K562 (cell line): Measurements from ENCODE around the gene TMEM209. TPM values are rescaled to one million over a fixed set of nuclear protein-coding genes. Genes with fewer than 3 reads are reported as not detected.

ENCODE experiments used
- AFF4 ChIP-seq: sonication (generic); formaldehyde crosslinking; IDR thresholded peaks from 2 replicates; pipeline ENCODE4 v1.8.0; 2023; ENCODE audit warnings: mild to moderate bottlenecking, missing genetic modification reagents
- CBX5 ChIP-seq: IDR thresholded peaks from 2 replicates; pipeline ENCODE4 v1.6.1; 2014; ENCODE audit warnings: low read depth, borderline replicate concordance
- CREB3 ChIP-seq: fragments of 450-650 bp; conservative IDR thresholded peaks from 2 replicates; pipeline ENCODE4 v1.6.1; 2016; ENCODE audit warnings: missing genetic modification characterization, low read depth, mild to moderate bottlenecking, missing compliant biosample characterization, moderate library complexity
- DACH1 ChIP-seq: fragments of 450-650 bp; IDR thresholded peaks from 2 replicates; pipeline ENCODE4 v1.6.1; 2018; ENCODE audit not compliant: partially characterized antibody
- ETV5 ChIP-seq: sonication (generic); formaldehyde crosslinking; IDR thresholded peaks from 2 replicates; pipeline ENCODE4 v1.4.0; 2020; ENCODE audit warnings: low read depth, mild to moderate bottlenecking, missing genetic modification reagents
- FOXK1 ChIP-seq: sonication (generic); formaldehyde crosslinking; IDR thresholded peaks from 2 replicates; pipeline ENCODE4 v1.8.0; 2022; ENCODE audit warnings: missing genetic modification reagents, mild to moderate bottlenecking, borderline replicate concordance
- FOXP1 ChIP-seq: sonication (generic); formaldehyde crosslinking; IDR thresholded peaks from 2 replicates; pipeline ENCODE4 v1.8.0; 2022; ENCODE audit warnings: mild to moderate bottlenecking, missing genetic modification reagents
- ILF3 ChIP-seq: fragments of 450-650 bp; IDR thresholded peaks from 2 replicates; pipeline ENCODE4 v1.6.1; 2018; ENCODE audit warnings: antibody characterized with exemption, mild to moderate bottlenecking, moderate library complexity, borderline replicate concordance
- NEUROD1 ChIP-seq: fragments of 150-350 bp; IDR thresholded peaks from 2 replicates; pipeline ENCODE4 v1.6.1; 2014; ENCODE audit warnings: borderline replicate concordance, low read length, low read depth; ENCODE audit not compliant: partially characterized antibody
- SUPT5H ChIP-seq: fragments of 450-650 bp; IDR thresholded peaks from 2 replicates; pipeline ENCODE4 v1.6.1; 2016
- U2AF1 ChIP-seq: fragments of 200-400 bp; formaldehyde crosslinking; optimal IDR thresholded peaks from 2 replicates; pipeline ENCODE3; 2017; ENCODE audit warnings: mild to moderate bottlenecking, low read depth, low read length, moderate library complexity
- ZBTB43 ChIP-seq: sonication (generic); formaldehyde crosslinking; IDR thresholded peaks from 2 replicates; pipeline ENCODE4 v1.8.0; 2023; ENCODE audit warnings: mild to moderate bottlenecking, missing genetic modification reagents
- ZNF197 ChIP-seq: fragments of 200-800 bp; sonication (Bioruptor generic); IDR thresholded peaks from 2 replicates; pipeline ENCODE4 v1.6.1; 2016; ENCODE audit warnings: low read depth, missing genetic modification characterization, missing compliant biosample characterization
- ZNF280B ChIP-seq: fragments of 250-450 bp; sonication (Bioruptor Pico); IDR thresholded peaks from 2 replicates; pipeline ENCODE4 v1.5.1; 2021; ENCODE audit warnings: mild to moderate bottlenecking
- ZNF395 ChIP-seq: fragments of 200-800 bp; sonication (Bioruptor generic); IDR thresholded peaks from 2 replicates; pipeline ENCODE4 v1.6.1; 2017; ENCODE audit warnings: missing genetic modification characterization, missing compliant biosample characterization
- ZNF75A ChIP-seq: fragments of 450-650 bp; formaldehyde crosslinking; IDR thresholded peaks from 2 replicates; pipeline ENCODE4 v1.4.0; 2020; ENCODE audit warnings: mild to moderate bottlenecking
- polyA plus RNA-seq, 8 experiments: library from polyadenylated mRNA; depleted of rRNA in 4 of 8; stranded (reverse) in 5 of 8; unstranded in 3 of 8; fragments of >200 nt; fragmentation: Nextera tagmentation in 2 of 8; fragmentation: Illumina TruSeq in 1 of 8; extraction: Ambion mirVana in 2 of 8; extraction: Trizol in 1 of 8; gene quantifications; 2 replicates each; pipeline versions ENCODE4 v1.2.1 to v1.2.3, GENCODE V29; 2011 to 2014; ENCODE audit warnings: inconsistent platforms in 1 of 8, missing spikeins in 1 of 8
- total RNA-seq, 7 experiments: library from RNA; depleted of rRNA in 6 of 7; stranded (reverse); fragments of >200 nt in 6 of 7; fragmentation: Illumina TruSeq in 2 of 7; extraction: Trizol in 2 of 7; gene quantifications; 2 replicates each; pipeline versions ENCODE4 v1.2.1 to v1.2.3, GENCODE V29; 2011 to 2021; ENCODE audit warnings: low replicate concordance in 1 of 7

The TMEM209 gene
- total and polyA plus RNA-seq, 9 of the 15 experiments (the other 6 are each of a cell fraction or from before 2014, with no cell fraction given): 36.8 to 116 (median 76.6) TPM

GRCh38 chr7:130136579-130137167 lies 68.5 kb downstream of the TMEM209 start (continued):
- TF ChIP-seq SUPT5H (no peak), ZNF75A (CRISPR knock-in tag) (0 out of 2 replicates have a peak, but pooled peaks have one; percentile 24), CBX5 (no peak), ILF3 (no peak), FOXP1 (CRISPR knock-in tag) (no peak), ZNF395 (peak; percentile 18; the same call in 1 of the 2 replicates), ETV5 (CRISPR knock-in tag) (no peak), AFF4 (CRISPR knock-in tag) (peak; percentile 66; the same call in 1 of the 2 replicates), ZNF280B (CRISPR knock-in tag) (no peak), U2AF1 (no peak), DACH1 (no peak), NEUROD1 (no peak), FOXK1 (CRISPR knock-in tag) (0 out of 2 replicates have a peak, but pooled peaks have one; percentile 58), ZNF197 (CRISPR knock-in tag) (no peak; the same call in none of the 2 replicates), ZBTB43 (CRISPR knock-in tag) (no peak), CREB3 (0 out of 2 replicates have a peak, but pooled peaks have one; percentile 61)
